Measurements from ENCODE around the gene ASH1L.
"Not testable (repeated sequence)": the region's sequence is repeated elsewhere in the genome, so short reads cannot be mapped to it uniquely, and the experiment has no call there.

Gene ASH1L

DNA sequence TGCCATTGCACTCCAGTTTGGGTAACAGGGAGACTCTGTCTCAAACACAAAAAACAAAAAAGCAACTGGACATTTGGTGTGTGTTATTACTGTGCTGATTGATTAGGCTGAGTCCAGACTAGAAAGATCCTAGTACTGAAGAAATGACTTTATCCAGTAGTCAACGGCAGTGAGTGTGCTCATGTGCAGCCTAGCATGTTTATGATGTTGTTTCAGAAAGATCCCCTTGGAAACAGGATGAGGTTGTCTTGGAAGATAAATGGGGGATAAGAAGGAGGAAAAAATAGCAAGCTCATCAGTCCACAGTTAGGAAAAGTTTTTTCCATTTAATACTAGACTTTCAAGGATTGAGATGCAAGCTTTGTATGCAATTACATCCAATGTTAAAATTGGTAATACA lies 227.6 kb downstream of the ASH1L start:
- no peak for DNase-seq (ENCODE audit: low read depth)
- H3K4me3 ChIP-seq (ENCODE audit: low read length): no peak overlapping the region
- TF ChIP-seq, protein P1, sequence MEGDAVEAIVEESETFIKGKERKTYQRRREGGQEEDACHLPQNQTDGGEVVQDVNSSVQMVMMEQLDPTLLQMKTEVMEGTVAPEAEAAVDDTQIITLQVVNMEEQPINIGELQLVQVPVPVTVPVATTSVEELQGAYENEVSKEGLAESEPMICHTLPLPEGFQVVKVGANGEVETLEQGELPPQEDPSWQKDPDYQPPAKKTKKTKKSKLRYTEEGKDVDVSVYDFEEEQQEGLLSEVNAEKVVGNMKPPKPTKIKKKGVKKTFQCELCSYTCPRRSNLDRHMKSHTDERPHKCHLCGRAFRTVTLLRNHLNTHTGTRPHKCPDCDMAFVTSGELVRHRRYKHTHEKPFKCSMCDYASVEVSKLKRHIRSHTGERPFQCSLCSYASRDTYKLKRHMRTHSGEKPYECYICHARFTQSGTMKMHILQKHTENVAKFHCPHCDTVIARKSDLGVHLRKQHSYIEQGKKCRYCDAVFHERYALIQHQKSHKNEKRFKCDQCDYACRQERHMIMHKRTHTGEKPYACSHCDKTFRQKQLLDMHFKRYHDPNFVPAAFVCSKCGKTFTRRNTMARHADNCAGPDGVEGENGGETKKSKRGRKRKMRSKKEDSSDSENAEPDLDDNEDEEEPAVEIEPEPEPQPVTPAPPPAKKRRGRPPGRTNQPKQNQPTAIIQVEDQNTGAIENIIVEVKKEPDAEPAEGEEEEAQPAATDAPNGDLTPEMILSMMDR (IDR thresholded peaks at IDR 0.05; ENCODE audit: insufficient read depth, low read depth, low read length, missing control alignments): no peak

DNA sequence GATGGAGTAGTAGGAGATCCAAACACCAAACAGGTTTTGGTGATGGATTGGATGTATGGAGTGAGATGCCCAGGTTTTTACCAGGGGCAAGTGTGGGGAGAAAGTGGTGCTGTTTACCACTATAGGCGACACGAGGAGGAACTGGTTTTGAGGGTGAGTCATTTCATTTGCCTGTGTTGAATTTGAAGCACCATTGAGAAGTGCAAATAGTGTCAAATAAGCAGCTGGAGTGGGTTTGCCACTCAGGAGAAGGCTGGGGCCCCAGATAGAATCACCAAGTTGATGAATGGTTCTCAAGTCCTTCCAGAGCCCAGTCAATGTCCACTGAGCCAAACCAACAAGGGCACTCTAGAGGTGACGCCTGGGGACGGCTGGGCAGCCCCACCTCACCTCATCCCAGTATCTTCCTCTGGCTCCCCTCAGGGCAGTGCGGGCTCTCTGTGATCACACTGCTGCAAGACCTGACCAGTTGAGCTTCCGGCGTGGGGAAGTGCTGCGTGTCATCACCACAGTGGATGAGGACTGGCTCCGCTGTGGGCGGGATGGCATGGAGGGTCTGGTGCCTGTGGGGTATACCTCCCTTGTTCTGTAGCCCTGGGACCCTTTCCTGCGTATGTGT lies 232.5 kb downstream of the ASH1L start:
- no peak overlapping the region for H3K4me3 ChIP-seq (ENCODE audit: low read length)
- peak; percentile 48 for DNase-seq (ENCODE audit: low read depth)
- TF ChIP-seq, protein P1 (IDR thresholded peaks at IDR 0.05; ENCODE audit: insufficient read depth, low read depth, low read length, missing control alignments): no peak

DNA sequence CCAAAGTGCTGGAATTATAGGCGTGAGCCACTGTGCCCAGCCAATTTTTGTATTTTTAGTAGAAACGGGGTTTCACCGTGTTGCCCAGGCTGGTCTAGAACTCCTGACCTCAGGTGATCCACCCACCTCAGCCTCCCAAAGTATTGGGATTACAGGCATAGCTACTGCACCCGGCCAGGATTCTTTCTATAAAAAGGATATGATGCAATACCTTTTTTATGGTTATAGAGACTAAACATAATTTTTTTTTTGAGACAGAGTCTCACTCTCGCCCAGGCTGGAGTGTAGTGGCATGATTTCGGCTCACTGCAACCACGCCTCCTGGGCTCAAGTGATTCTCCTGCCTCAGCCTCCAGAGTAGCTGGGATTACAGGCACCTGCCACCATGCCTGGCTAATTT lies 233.7 kb downstream of the ASH1L start:
- DNase-seq (ENCODE audit: low read depth); H3K4me3 ChIP-seq (ENCODE audit: low read length): not testable (repeated sequence)

DNA sequence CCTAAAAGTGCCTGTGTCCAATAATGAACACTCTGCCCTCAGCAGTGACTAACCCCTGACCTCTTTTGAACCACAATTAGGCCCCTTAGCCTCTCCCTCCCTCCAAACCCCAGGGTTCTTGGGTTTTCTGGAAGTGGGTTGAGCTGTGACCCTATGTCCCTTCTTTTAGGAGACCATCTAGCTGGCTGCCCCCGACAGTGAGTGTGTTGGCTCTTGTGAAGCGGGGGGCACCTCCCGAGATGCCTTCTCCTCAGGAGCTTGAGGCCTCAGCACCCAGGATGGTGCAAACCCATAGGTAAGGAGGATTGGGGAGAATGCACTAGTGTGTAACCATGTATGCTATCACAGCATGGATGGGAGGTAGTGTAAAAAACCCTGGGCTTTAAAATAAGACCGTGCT lies 234.6 kb downstream of the ASH1L start:
- TF ChIP-seq, protein P1 (IDR thresholded peaks at IDR 0.05; ENCODE audit: insufficient read depth, low read depth, low read length, missing control alignments): no peak
- H3K4me3 ChIP-seq (ENCODE audit: low read length): no peak overlapping the region
- DNase-seq (ENCODE audit: low read depth): no peak

DNA sequence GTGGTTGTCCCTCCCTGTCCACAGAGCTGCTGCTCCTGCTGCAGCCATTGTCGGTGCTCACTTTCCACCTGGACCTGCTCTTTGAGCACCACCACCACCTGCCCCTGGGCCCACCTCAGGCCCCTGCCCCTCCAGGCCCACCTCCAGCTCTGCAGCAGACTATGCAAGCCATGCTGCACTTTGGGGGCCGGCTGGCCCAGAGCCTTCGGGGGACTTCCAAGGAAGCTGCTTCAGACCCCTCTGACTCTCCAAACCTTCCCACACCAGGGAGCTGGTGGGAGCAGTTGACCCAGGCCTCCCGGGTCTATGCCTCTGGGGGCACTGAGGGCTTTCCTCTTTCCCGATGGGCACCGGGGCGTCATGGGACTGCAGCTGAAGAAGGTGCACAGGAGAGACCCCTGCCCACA lies 236.0 kb downstream of the ASH1L start:
- TF ChIP-seq, protein P1 (IDR thresholded peaks at IDR 0.05; ENCODE audit: insufficient read depth, low read depth, low read length, missing control alignments): no peak
- no peak for DNase-seq (ENCODE audit: low read depth)

DNA sequence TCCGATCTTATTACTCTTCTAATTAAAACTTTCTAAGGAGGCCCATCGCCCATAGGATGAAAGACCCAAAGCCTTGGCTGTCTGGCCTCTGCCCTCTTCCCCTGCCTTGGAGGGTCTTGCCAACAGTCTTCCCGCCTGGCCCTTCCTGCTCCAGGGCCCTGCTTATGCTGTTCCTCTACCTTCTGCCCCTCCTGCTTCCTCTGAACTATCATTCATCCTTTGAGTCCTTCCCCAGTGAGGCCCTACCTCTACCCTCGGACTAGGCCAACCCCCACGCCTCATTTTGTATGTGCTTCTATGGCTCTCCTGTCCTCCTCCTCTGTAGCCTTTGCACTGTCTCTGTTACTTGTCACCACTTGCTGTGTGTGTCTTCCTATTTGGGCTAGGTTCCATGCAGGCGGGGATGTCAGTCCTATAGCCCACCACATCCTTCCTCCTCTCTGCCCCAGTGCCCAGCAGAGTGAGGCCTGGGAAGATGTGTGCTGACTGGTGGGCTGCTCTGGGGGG lies 236.5 kb downstream of the ASH1L start:
- no peak overlapping the region for H3K4me3 ChIP-seq (ENCODE audit: low read length)
- no peak for DNase-seq (ENCODE audit: low read depth)
- TF ChIP-seq, protein P1 (IDR thresholded peaks at IDR 0.05; ENCODE audit: insufficient read depth, low read depth, low read length, missing control alignments): no peak

More for the DNA sequence above, 236.0 kb downstream of the ASH1L start:
- H3K4me3 ChIP-seq (ENCODE audit: low read length): no peak overlapping the region

DNA sequence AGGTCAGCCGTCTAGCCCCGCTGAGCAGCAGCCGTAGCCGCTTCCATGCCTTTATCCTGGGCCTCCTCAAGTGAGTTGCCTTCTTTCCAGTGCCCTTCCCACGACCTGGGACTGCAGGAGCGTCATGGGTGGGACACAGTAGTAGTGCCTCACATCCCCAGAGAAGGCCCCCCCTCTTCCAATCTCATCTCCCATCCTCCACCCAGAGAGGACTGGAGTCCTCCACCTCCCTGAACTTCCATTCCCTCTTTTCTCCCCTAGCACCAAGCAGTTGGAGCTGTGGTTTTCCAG lies 237.1 kb downstream of the ASH1L start:
- peak overlapping the region; percentile 92 for H3K4me3 ChIP-seq (ENCODE audit: low read length)
- no peak for DNase-seq (ENCODE audit: low read depth)
- TF ChIP-seq, protein P1 (IDR thresholded peaks at IDR 0.05; ENCODE audit: insufficient read depth, low read depth, low read length, missing control alignments): no peak
